WI38 (cell line): Measurements from ENCODE around the gene EPHB1.
"Not testable (repeated sequence)": the region's sequence is repeated elsewhere in the genome, so short reads cannot be mapped to it uniquely, and the experiment has no call there.

Experiments
- H3K4me3 ChIP-seq: 2 replicates; pipeline ENCODE4 v1.5.1; 2011; ENCODE audit warnings: low read depth, mild to moderate bottlenecking, control low read depth, low read length
- TF ChIP-seq, protein P1 (sequence below): IDR thresholded peaks from 2 replicates; pipeline ENCODE4 v1.5.1; 2012; ENCODE audit warnings: low read depth, mild to moderate bottlenecking, control low read depth, low read length

EPHB1 gene

DNA sequence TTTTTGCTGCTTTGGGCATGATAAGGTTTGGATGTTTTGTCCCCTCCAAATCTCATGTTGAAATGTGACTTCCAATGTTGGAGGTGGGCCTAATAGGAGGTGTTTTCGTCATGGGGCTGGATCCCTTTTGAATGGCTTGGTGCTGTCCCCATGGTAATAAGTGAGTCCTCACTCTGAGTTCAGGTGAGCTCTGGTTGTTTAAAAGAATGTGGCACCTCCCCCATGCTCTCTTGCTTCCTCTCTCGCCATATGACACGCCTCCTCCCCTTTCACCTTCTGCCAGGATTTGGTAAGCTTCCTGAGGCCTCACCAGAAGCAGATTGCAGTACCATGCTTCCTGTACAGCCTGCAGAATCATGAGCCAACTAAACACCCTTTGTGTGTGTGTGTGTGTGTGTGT is 255.5 kb downstream of the EPHB1 start:
- TF ChIP-seq, protein P1, sequence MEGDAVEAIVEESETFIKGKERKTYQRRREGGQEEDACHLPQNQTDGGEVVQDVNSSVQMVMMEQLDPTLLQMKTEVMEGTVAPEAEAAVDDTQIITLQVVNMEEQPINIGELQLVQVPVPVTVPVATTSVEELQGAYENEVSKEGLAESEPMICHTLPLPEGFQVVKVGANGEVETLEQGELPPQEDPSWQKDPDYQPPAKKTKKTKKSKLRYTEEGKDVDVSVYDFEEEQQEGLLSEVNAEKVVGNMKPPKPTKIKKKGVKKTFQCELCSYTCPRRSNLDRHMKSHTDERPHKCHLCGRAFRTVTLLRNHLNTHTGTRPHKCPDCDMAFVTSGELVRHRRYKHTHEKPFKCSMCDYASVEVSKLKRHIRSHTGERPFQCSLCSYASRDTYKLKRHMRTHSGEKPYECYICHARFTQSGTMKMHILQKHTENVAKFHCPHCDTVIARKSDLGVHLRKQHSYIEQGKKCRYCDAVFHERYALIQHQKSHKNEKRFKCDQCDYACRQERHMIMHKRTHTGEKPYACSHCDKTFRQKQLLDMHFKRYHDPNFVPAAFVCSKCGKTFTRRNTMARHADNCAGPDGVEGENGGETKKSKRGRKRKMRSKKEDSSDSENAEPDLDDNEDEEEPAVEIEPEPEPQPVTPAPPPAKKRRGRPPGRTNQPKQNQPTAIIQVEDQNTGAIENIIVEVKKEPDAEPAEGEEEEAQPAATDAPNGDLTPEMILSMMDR: no peak

GRCh38 chr3:135051409-135051973 is 256.4 kb downstream of the EPHB1 start:
- H3K4me3 ChIP-seq: no peak overlapping the region
- TF ChIP-seq, protein P1: no peak

More for the DNA sequence above, 255.5 kb downstream of the EPHB1 start:
- no peak overlapping the region for H3K4me3 ChIP-seq

DNA sequence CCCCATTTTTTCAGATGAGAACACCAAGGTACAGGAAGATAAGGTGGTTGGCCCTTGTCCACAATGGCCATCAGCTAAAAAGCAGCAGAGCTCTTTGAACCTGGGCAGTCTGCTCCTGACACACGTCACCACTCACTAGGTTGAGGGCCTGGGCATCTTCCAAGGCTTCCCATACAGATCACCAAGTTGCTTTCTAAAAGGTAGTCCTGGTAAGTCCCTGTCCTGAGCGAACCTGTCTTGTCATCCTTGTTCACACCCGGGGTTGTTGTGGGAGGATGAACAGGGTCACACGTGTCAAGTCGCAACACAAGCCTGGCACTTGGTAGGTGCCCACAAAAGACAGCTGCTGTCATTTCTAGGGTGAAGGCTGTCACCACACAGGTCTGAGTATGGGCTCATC is 260.4 kb downstream of the EPHB1 start:
- no peak overlapping the region for H3K4me3 ChIP-seq
- TF ChIP-seq, protein P1: no peak

GRCh38 chr3:135056084-135056730 is 261.1 kb downstream of the EPHB1 start:
- TF ChIP-seq, protein P1: no peak
- no peak overlapping the region for H3K4me3 ChIP-seq

GRCh38 chr3:135056733-135057310 is 261.8 kb downstream of the EPHB1 start:
- H3K4me3 ChIP-seq: no peak overlapping the region
- TF ChIP-seq, protein P1: no peak

DNA sequence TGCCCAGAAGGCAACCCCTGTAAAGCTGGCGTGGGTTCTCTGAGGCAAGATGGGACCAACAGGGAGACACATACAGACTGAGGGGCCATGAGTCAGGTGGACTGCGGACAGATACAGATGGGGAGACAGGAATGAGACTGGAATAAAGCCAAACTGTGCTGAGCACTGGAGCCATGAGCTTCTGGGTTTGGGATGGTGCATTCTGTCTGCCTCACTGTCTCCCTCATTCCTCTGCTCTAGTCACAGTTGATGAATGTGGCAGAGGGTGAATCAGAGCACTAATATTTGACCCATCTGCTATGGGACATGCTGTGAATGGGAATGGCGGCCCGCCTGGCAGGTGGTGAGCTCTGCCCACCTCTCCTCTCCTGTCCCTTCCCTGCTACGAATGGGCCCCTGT is 262.9 kb downstream of the EPHB1 start:
- TF ChIP-seq, protein P1: no peak
- H3K4me3 ChIP-seq: no peak overlapping the region

DNA sequence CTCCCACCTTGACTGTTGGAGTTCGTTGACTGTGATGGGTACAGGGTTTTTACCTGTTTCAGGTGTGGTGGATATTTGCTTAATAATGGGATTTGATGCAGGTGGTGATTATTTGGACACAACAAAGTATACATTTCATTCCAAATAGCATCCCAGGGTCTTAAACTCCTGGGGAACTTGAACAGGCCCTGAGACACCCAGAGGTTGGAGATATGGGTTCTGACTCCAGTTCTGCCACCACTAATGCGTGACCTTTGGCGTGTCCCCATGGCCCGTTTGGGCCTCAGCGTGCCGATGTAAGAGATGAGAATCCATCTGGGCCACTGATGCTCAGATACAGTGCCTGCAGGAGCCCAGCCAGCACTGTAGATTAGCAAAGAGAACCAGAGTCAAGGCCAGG is 264.5 kb downstream of the EPHB1 start:
- TF ChIP-seq, protein P1: no peak

GRCh38 chr3:135066844-135067727 is 272.0 kb downstream of the EPHB1 start:
- H3K4me3 ChIP-seq: not testable (repeated sequence)

More for the DNA sequence above, 264.5 kb downstream of the EPHB1 start:
- no peak overlapping the region for H3K4me3 ChIP-seq
